ENCODE data around the gene NDRG2. TPM values are rescaled to one million over a fixed set of nuclear protein-coding genes. Genes with fewer than 3 reads are reported as not detected.
"Not testable (repeated sequence)": the region's sequence is repeated elsewhere in the genome, so short reads cannot be mapped to it uniquely, and the experiment has no call there.

The NDRG2 gene
- polyA plus RNA-seq, 3 donors: 61.2 to 335 (median 162) TPM

- H3K27ac ChIP-seq (ENCODE audit: low read depth, low read length): no peak overlapping the region
- 0 to 1% (median 1%) methylated on average over 11 of the region's 11 CpGs for WGBS, 3 donors
These were observed 35.4 kb downstream of the NDRG2 start for GRCh38 chr14:20989471-20989786.

- WGBS, 3 donors: 81 to 87% (median 83%) methylated on average over 15 of the region's 15 CpGs
- H3K27ac ChIP-seq (ENCODE audit: low read depth, low read length): no peak overlapping the region
These were observed 36.0 kb downstream of the NDRG2 start for GRCh38 chr14:20988717-20989470.

DNA sequence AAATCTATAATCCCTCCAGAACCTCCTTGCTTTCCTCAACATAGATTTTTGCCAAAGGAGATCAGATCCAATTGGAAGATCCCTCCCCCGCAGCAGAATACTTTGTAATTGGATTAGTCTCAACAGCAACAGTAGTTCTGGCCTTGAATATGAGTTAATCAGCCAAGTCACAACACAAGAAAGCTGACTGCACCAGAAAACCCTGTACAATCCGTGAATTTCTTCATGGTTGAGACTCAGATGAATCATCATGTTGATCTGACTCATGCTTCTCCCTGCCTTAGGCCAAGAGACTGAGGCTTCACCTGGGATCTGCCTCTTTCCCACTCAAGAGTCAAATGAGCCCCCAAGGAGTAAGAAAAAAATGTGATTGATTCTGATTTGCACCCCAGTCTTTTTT is 38.0 kb downstream of the NDRG2 start:
- 47 to 53% (median 52%) methylated on average over 2 of the region's 2 CpGs for WGBS, 3 donors
- H3K27ac ChIP-seq (ENCODE audit: low read depth, low read length): no peak overlapping the region

DNA sequence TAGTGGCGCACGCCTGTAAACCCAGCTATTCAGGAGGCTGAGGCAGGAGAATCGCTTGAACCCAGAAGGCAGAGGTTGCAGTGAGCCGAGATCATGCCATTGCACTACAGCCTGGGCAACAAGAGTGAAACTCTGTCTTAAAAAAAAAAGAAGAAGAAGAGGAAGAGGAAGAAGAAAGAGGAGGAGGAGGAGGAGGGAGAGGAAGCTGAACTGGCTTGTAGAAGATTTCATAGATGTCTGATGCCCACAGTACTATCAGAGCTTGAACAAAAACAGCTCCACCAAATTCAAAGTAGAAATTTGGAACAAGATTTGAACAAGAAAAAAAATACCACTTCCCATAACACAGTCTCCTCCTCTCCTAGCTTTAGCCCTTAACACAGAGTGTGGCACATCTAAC is 39.2 kb downstream of the NDRG2 start:
- WGBS, 3 donors: 80 to 92% (median 85%) methylated on average over 4 of the region's 4 CpGs
- not testable (repeated sequence) for H3K27ac ChIP-seq (ENCODE audit: low read depth, low read length)

DNA sequence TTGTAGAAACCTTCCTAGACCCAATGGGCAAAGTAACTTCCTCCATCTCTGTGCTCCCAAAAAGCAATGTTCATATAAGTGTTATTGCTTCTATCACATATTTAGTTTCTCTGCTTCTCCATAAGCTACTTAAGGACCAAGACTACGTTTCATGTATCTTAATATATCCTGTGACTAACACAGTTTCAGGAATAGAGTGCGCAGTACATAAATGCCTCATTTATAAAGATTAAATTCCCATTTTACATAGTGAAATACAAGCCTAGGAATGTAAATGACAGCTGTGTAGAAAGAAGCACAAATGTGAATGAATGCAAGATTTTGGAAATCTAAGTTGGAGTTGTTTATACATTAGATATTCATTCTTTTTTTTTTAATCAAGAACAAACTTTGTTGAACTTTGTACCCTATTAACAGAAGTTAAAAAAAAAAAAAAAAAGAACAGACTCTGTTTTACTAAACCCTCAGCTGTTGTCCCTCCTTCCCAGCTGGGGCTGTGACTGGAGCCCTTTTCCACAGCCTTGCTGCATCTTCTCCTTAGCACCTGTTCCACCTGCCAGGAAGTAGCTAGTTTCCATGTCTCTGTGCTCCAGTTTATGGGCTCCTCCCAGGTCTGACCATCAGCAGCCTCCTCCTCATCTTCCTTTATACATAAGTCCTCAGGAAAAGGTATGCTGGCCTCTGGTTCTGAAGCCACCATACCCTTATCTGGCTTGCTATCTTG is 42.1 kb downstream of the NDRG2 start:
- H3K27ac ChIP-seq (ENCODE audit: low read depth, low read length): no peak overlapping the region
- 77 to 87% (median 78%) methylated on average over 2 of the region's 2 CpGs for WGBS, 3 donors

DNA sequence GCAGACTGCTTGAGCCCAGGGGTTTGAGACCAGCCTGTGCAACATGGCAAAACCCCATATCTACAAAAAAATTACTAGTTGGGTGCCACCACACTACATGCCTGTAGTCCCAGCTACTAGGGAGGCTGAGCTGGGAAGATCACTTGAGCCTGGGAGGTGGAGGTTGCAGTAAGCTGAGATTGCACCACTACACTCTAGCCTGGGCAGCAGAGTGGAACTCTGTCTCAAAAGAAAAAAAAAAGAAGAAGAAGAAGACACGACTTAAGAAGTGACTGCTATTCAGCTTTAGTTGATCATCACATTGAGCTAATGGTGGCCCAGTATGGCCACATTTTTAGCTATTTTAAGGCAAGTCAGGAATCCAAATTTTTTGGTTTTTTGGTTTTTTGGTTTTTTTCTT is 44.0 kb downstream of the NDRG2 start:
- no peak overlapping the region for H3K27ac ChIP-seq (ENCODE audit: low read depth, low read length)
- 52 to 82% (median 70%) methylated on average over 1 of the region's 1 CpG for WGBS, 3 donors

DNA sequence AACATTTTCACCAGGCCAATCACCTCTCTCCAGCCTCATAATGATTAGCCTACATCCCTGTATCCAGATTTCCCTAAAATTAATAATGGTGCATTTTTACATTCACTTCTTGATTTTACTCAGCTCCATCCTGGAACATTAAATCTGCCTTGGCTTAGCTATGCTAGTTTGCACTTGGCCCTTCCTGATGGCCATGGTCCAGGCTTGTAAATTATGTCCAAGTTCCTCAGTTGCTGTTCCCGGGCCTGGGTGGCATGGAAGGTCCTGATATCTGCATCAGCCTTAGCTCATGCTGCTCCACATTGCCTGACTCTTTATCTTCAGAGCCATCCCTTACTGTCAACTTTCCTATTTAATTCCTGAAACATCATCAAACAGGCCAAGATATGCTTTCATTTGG is 46.2 kb downstream of the NDRG2 start:
- 48 to 64% (median 59%) methylated on average over 1 of the region's 1 CpG for WGBS, 3 donors
- H3K27ac ChIP-seq (ENCODE audit: low read depth, low read length): no peak overlapping the region

DNA sequence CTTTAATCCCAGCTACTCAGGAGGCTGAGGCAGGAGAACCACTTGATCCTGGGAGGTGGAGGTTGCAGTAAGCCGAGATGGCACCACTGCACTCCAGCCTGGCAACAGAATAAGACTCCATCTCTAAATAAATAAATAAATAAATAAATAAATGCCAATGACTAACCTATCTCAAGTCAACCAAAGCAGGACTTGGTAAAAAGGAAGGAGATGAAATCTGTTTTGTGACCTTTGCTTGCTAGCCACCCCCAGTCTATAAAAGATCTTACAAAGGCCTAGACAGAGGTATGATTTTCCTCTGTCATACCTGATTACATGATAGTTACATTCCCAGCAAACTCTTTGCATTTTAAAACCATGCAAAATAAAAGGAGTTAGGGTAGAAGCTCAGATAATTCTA is 48.6 kb downstream of the NDRG2 start:
- H3K27ac ChIP-seq (ENCODE audit: low read depth, low read length): no peak overlapping the region
- 96 to 100% (median 96%) methylated on average over 1 of the region's 1 CpG for WGBS, 3 donors

DNA sequence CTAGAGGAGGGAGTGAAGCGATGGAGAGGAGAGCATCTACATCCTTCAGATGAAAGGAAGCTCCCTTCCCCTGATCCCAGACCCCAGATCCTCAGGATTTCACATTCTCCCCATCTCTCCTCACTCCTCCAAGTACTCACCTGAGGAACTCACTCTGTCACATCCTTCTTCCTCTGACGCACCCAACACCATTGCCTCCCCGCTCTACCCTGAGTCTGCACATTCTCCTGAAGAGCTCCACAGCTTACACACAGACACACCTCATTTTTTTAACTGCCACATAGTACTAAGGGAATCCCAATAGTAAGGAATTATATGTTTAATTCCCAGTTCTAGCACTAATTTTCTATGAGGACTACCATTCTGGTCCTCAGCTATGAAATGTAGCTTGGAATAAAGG is 51.4 kb downstream of the NDRG2 start:
- H3K27ac ChIP-seq (ENCODE audit: low read depth, low read length): no peak overlapping the region

DNA sequence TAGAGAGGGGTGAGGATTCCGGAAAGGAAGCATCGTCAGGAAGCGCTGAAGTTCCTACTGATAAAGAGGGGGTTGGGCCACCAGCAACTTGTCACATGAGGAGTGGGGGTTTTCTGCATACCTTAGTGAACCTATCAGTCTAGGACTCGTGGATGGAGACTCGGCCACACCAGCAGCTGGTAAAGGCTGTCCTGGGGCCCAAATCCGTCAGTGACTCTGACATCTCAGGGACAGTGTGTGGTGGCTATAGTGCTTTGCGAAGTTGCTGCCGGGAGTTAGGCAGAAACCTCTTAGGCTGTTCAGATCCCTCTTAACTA is 53.2 kb downstream of the NDRG2 start:
- H3K27ac ChIP-seq (ENCODE audit: low read depth, low read length): no peak overlapping the region
- WGBS, 3 donors: 7 to 19% (median 15%) methylated on average over 8 of the region's 8 CpGs

More for the DNA sequence above, 51.4 kb downstream of the NDRG2 start:
- 96 to 98% (median 97%) methylated on average over 3 of the region's 3 CpGs for WGBS, 3 donors

GRCh38 chr14:20970983-20971704 is 53.7 kb downstream of the NDRG2 start:
- WGBS, 3 donors: 0% methylated on average over 43 to 47 of the region's 47 CpGs
- H3K27ac ChIP-seq (ENCODE audit: low read depth, low read length): no peak overlapping the region

DNA sequence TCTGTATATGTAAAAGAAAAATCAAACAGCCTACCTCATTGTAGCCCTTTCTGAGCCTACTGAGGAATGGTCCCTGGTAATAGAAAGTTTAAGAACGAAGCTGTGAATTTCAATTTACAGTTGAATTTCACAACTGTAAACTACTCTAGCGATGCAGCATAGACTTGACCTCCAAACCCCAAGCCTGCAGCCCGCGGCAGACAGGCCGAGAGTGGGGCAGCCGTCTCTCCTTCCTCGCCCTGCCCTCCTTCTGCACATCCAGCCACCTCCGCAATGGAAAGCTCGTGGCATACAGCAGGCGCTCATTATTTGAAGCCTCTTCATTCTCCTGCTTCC is 54.2 kb downstream of the NDRG2 start:
- H3K27ac ChIP-seq (ENCODE audit: low read depth, low read length): no peak overlapping the region
- WGBS, 3 donors: 12 to 15% (median 14%) methylated on average over 10 of the region's 10 CpGs

DNA sequence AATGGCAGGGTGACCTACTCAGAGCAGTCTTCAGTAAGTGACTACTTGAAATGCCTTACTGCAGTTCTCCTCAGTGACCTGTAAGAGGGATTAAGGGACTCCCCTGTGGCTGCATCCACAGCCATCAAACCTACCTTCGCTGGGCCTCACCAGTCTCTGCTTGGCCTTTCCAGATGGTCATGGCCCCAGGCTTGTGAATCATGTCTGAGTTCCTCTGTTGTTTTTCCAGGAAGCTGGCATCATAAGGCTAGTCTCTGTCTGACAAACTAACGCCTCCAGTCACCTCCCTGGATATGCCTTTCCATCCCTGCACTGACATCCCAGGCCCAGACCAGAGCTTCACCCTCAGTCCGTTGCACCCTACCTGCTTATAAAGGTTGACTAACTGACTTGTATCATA is 55.5 kb downstream of the NDRG2 start:
- H3K27ac ChIP-seq (ENCODE audit: low read depth, low read length): no peak overlapping the region
- 84 to 91% (median 89%) methylated on average over 3 of the region's 3 CpGs for WGBS, 3 donors

Other genes with a start within 250 kb of the NDRG2 start
- 10 to 100 TPM in 1 of 3 donors, 1 to 10 TPM in 2; 3.2 to 12.5 (median 8.6) TPM for gene RNASE6, start 243.8 kb downstream of the NDRG2 start, polyA plus RNA-seq
- 100 to 1,000 TPM; 143 to 531 (median 481) TPM for gene RNASE1, start 222.2 kb downstream of the NDRG2 start, polyA plus RNA-seq
- gene RNASE3, start 133.7 kb downstream of the NDRG2 start, polyA plus RNA-seq: 1 to 10 TPM in 1 of 3 donors, not detected in 2; 1.4 TPM
- gene RNASE2, start 69.6 kb downstream of the NDRG2 start, polyA plus RNA-seq: 10 to 100 TPM in 1 of 3 donors, 1 to 10 TPM in 2; 2.2 to 16.7 (median 2.4) TPM
- 10 to 100 TPM; 37.9 to 46.9 (median 39.5) TPM for gene METTL17, start 35.1 kb downstream of the NDRG2 start, polyA plus RNA-seq
- under 1 TPM in 2 of 3 donors, not detected in 1; 0.06 to 0.22 TPM for gene SLC39A2, start 25.8 kb downstream of the NDRG2 start, polyA plus RNA-seq
- gene TPPP2, start 5.2 kb upstream of the NDRG2 start, polyA plus RNA-seq: not detected
- not detected for gene RNASE13, start 9.7 kb upstream of the NDRG2 start, polyA plus RNA-seq
- under 1 TPM in 1 of 3 donors, not detected in 2; 0.07 TPM for gene RNASE7, start 17.3 kb upstream of the NDRG2 start, polyA plus RNA-seq
- gene RNASE8, start 32.8 kb upstream of the NDRG2 start, polyA plus RNA-seq: not detected
- gene ARHGEF40, start 45.2 kb upstream of the NDRG2 start, polyA plus RNA-seq: 10 to 100 TPM; 21.6 to 67.2 (median 44.0) TPM
- gene ZNF219, start 73.6 kb upstream of the NDRG2 start, polyA plus RNA-seq: 10 to 100 TPM; 14.4 to 56.1 (median 18.6) TPM
- under 1 TPM; 0.22 to 0.83 (median 0.25) TPM for gene TMEM253, start 76.0 kb upstream of the NDRG2 start, polyA plus RNA-seq
- gene OR5AU1, start 131.0 kb upstream of the NDRG2 start, polyA plus RNA-seq: not detected
- 100 to 1,000 TPM; 263 to 524 (median 375) TPM for gene HNRNPC, start 244.4 kb upstream of the NDRG2 start, polyA plus RNA-seq

Data from adipose tissue (tissue), 3 donors.